Stomach smooth muscle (tissue), 2 donors: ENCODE data around the gene INSIG2.

Experiments
- H3K27ac ChIP-seq: one replicate; pipeline ENCODE4 v1.7.0; 2013; ENCODE audit warnings: mild to moderate bottlenecking, low read length, inconsistent platforms
- H3K27me3 ChIP-seq, 2 donors: one replicate each; pipeline ENCODE4 v1.7.0; 2013; ENCODE audit warnings: low read length in 2 of 2; ENCODE audit not compliant: insufficient read depth in 2 of 2, control insufficient read depth in 1 of 2
- H3K36me3 ChIP-seq, 2 donors: one replicate each; pipeline ENCODE4 v1.7.0; 2013; ENCODE audit warnings: low read length in 2 of 2; ENCODE audit not compliant: control insufficient read depth in 2 of 2, insufficient read depth in 2 of 2
- H3K4me1 ChIP-seq: one replicate; pipeline ENCODE4 v1.7.0; 2013; ENCODE audit warnings: low read length; ENCODE audit not compliant: control insufficient read depth, insufficient read depth
- H3K4me3 ChIP-seq, 2 donors: one replicate each; pipeline ENCODE4 v1.7.0; 2013; ENCODE audit warnings: low read length in 2 of 2
- H3K9ac ChIP-seq, 2 donors: one replicate each; pipeline ENCODE4 v1.7.0; 2013; ENCODE audit warnings: low read length in 2 of 2, mild to moderate bottlenecking in 1 of 2
- H3K9me3 ChIP-seq, 2 donors: one replicate each; pipeline ENCODE4 v1.7.0; 2013; ENCODE audit warnings: low read length in 2 of 2; ENCODE audit not compliant: control insufficient read depth in 2 of 2
- donor health status: healthy.
- donor health status: Pancreatic carcinoma.

The INSIG2 gene

DNA sequence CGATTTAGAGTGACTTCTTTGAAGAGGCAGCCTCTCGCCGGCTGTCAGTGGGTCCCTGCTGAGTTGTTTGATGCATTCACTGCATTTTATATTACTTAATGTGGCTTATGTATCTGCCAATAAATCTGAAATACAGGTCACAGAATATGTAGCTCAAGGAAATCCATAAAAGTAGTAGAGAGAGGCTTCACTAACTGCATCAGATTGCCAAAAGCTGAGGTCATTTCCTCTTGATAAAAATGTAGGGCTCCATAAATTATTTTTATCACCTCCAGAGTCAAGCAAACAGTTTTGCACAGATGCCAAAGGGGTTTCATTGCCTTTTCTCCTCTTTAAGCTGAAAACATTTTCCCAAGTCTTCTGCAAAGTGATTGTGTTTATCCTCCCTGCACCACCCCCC is 37.9 kb upstream of the INSIG2 start:
- Histone ChIP-seq H3K4me1 (no peaks in the 10 kb centered on the region), H3K4me3 (no peak overlapping the region), H3K36me3 (no peaks in the 10 kb centered on the region), H3K27ac (no peak overlapping the region), H3K27me3 (peaks cover 21 to 48% of the 10 kb centered on the region in 2 donors), H3K9me3 (no peaks in the 10 kb centered on the region), H3K9ac (no peak overlapping the region)

DNA sequence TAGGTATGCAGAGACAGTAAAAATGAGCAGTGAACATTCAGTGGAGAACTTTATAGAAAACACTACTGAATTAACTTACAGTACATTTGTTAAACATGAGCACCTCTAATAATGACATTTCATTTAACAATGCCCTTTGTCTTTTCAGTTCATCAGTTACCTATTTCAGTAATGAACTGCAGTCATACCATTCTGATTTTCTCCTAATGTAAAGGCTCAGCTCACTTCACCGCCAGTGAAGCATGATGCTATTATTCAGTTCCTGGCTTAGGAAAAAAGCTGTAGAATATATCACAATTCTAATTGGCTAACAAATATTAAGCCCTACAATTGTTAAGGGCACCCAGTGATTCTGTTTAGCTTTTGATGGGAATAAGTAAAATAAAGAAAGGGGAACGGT is 37.3 kb upstream of the INSIG2 start:
- Histone ChIP-seq H3K36me3 (no peaks in the 10 kb centered on the region), H3K9me3 (no peaks in the 10 kb centered on the region), H3K27me3 (peaks cover 21 to 48% of the 10 kb centered on the region in 2 donors), H3K9ac (no peak overlapping the region), H3K27ac (no peak overlapping the region), H3K4me1 (no peaks in the 10 kb centered on the region), H3K4me3 (no peak overlapping the region)

GRCh38 chr2:118051826-118052358 is 36.4 kb upstream of the INSIG2 start:
- H3K4me3 ChIP-seq, result no peak overlapping the region
- H3K9me3 ChIP-seq, result no peaks in the 10 kb centered on the region
- H3K36me3 ChIP-seq, result no peaks in the 10 kb centered on the region
- peaks cover 23 to 46% of the 10 kb centered on the region in 2 donors for H3K27me3 ChIP-seq
- no peak overlapping the region for H3K9ac ChIP-seq
- no peaks in the 10 kb centered on the region for H3K4me1 ChIP-seq
- no peak overlapping the region for H3K27ac ChIP-seq

DNA sequence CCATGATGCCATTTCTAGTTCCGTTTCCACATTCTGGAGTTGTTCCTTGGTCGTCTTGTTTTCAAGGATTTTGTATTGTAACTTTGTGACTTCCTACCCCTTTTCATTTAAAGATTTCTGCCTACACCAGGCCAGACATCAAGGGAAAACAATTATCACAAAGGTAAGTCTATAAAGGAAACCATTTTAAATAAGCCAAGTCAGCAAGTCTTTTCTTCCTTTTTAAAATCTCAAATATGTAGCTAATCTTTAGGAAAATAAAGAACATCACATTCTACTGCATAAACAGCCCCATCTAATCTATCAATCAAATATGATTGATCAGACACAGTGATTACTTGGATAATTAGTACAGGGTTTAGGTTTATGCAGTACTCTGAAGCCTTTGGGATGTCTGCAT is 35.8 kb upstream of the INSIG2 start:
- no peak overlapping the region for H3K27ac ChIP-seq
- H3K4me1 ChIP-seq, result no peaks in the 10 kb centered on the region
- H3K9ac ChIP-seq, result no peak overlapping the region
- no peaks in the 10 kb centered on the region for H3K9me3 ChIP-seq
- no peaks in the 10 kb centered on the region for H3K36me3 ChIP-seq
- H3K27me3 ChIP-seq, result peaks cover 23 to 44% of the 10 kb centered on the region in 2 donors
- H3K4me3 ChIP-seq, result no peak overlapping the region

DNA sequence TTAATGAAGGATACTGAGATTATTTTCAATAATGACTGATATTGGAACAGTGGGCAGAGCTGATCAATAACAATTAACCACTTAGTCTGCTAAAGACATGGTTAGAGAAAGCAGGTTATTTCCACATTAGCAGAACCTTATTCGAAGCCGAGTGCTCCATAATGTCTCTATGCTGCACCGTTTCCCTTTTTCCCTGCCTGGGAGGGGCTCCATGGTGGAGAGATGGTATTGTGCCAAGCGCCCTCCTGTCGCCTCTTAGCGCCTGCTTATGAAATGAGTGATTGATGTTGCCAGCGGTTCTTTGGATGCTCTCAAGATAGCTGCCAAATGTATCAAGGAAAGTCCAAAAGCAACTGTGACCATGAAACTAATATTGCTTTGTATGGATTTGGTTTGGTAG is 34.6 kb upstream of the INSIG2 start:
- Histone ChIP-seq H3K9ac (no peak overlapping the region), H3K27ac (no peak overlapping the region), H3K4me1 (no peaks in the 10 kb centered on the region), H3K36me3 (no peaks in the 10 kb centered on the region), H3K27me3 (peaks cover 19 to 34% of the 10 kb centered on the region in 2 donors), H3K9me3 (no peaks in the 10 kb centered on the region), H3K4me3 (no peak overlapping the region)

GRCh38 chr2:118054213-118055008 is 33.9 kb upstream of the INSIG2 start:
- H3K9ac ChIP-seq, result no peak overlapping the region
- no peak overlapping the region for H3K27ac ChIP-seq
- no peak overlapping the region for H3K4me3 ChIP-seq
- H3K36me3 ChIP-seq, result no peaks in the 10 kb centered on the region
- H3K4me1 ChIP-seq, result no peaks in the 10 kb centered on the region
- H3K27me3 ChIP-seq, result peaks cover 18 to 27% of the 10 kb centered on the region in 2 donors
- H3K9me3 ChIP-seq, result no peaks in the 10 kb centered on the region

DNA sequence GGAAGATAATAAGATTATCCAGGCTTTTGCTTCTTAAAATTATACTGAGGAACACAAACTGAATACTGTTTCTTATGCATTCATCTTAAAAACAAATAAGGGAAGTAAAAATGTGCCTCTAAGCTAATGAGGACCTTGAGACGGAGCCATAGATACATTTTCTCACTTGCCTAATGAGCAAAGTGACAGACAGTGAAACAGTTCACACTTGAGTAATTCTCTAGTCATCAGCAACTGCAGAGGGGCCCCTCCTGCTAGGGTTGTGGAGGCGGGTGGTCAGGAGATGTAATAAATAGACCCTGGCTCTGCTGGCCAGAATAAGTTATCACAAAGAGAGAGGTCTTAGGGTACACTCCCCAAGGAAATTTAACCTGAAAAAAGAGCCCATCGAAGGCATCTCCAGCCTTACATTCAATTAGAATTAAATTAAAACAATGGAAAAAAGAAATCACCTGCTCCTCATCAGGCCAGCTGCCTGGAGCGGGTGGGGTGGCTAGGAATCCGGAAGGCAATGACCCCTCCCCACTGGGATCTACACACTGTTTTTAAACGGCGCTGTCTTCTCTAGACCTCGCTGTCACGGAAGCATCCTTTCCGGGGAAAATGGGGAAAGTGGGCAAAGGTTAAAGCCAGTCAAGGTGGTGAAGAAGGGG is 32.6 kb upstream of the INSIG2 start:
- H3K36me3 ChIP-seq, result no peaks in the 10 kb centered on the region
- no peak overlapping the region for H3K9ac ChIP-seq
- no peak overlapping the region for H3K27ac ChIP-seq
- no peak overlapping the region for H3K4me3 ChIP-seq
- no peaks in the 10 kb centered on the region for H3K4me1 ChIP-seq
- H3K27me3 ChIP-seq, result peaks cover 14 to 20% of the 10 kb centered on the region in 2 donors
- no peaks in the 10 kb centered on the region for H3K9me3 ChIP-seq

- H3K27ac ChIP-seq, result no peak overlapping the region
- H3K36me3 ChIP-seq, result no peaks in the 10 kb centered on the region
- H3K4me3 ChIP-seq, result no peak overlapping the region
- H3K4me1 ChIP-seq, result no peaks in the 10 kb centered on the region
- H3K9ac ChIP-seq, result no peak overlapping the region
- H3K27me3 ChIP-seq, result peaks cover 19% of the 10 kb centered on the region in 2 donors
- H3K9me3 ChIP-seq, result no peaks in the 10 kb centered on the region
These were observed 32.1 kb upstream of the INSIG2 start for GRCh38 chr2:118056165-118056534.

- no peaks in the 10 kb centered on the region for H3K36me3 ChIP-seq
- no peaks in the 10 kb centered on the region for H3K4me1 ChIP-seq
- no peak overlapping the region for H3K9ac ChIP-seq
- peaks cover 14 to 21% of the 10 kb centered on the region in 2 donors for H3K27me3 ChIP-seq
- H3K9me3 ChIP-seq, result no peaks in the 10 kb centered on the region
- H3K4me3 ChIP-seq, result no peak overlapping the region
- no peak overlapping the region for H3K27ac ChIP-seq
These were observed 31.5 kb upstream of the INSIG2 start for GRCh38 chr2:118056801-118057200.

DNA sequence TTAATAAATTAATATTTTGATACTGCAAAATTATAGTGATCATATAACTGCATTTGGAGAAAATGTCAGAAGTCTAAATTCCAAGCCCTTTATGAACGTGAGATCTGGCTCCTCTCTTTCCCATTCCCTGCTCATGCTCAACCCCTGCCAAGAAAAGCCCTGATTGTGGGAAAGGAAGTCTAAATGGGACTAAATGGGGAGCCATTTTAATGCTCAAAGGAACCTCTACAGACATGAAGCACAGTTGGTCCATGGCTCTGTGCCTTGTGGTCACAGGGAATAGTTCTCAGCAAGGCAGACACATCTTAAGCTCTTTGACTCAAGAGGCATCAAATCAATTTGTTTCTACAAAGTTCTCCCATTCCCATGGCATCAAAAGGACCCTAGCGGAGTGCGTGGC is 29.3 kb upstream of the INSIG2 start:
- peaks cover 8 to 18% of the 10 kb centered on the region in 2 donors for H3K27me3 ChIP-seq
- no peak overlapping the region for H3K27ac ChIP-seq

More for the DNA sequence above, 29.3 kb upstream of the INSIG2 start:
- H3K4me1 ChIP-seq, result no peaks in the 10 kb centered on the region
- no peak overlapping the region for H3K4me3 ChIP-seq
- H3K9me3 ChIP-seq, result no peaks in the 10 kb centered on the region
- no peak overlapping the region for H3K9ac ChIP-seq
- no peaks in the 10 kb centered on the region for H3K36me3 ChIP-seq
